Measurements from ENCODE around the gene LKAAEAR1.
A peak's percentile ranks its signal among the peaks of the same experiment; 100 is the strongest.

LKAAEAR1 gene

DNA sequence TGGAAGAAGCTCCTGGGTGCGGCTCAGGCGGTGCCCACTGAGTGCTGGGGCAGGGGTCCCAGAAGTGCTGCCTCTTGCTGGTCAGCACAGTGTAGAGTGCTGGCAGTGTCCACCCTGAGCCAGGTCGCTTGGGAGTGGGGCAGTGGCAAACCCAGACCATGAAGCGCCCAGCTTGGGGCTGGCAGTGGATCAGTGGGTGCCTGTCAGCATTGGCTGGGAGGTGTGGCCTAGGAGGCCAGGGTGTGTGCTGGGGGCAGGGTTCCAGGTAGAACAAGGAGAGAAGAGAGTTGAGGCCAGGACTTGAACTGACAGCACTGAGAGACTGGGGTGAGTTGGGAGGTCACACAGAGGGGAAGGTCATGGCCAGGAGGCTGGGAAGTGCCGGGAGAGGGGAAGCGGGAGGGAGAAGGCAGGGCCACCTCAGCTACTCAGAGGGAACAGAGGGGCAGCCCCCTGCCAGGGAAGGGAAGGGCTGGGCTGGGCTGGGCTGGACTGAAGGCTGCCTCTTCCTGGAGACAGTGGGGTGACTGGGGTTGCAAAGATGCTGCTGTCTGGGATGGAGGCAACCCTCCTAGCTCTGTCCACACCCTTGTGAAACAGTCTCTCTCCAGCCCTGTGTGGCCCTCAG, 17.1 kb downstream of the LKAAEAR1 start:
- no peak for DNase-seq (ENCODE audit: low read depth, low spot score)

DNA sequence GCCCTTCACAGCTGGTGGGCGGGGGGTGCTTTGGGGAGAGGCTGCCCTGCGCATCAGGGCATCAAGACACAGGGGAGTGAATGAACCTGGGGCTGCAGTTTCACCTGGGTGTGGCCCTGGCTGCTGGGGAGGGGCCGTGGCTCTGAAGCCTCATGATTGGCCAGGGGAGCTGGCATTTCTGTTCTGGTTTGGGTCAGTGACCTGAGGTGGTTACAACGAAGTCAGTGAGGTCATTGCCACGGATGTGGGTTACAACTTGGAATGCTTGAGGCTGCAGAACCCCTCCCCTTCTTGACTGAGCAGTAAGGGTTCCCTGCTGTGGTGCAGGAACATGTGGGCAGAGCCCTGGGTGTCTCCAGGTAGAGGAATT, 18.2 kb downstream of the LKAAEAR1 start:
- no peak for DNase-seq (ENCODE audit: low read depth, low spot score)

DNA sequence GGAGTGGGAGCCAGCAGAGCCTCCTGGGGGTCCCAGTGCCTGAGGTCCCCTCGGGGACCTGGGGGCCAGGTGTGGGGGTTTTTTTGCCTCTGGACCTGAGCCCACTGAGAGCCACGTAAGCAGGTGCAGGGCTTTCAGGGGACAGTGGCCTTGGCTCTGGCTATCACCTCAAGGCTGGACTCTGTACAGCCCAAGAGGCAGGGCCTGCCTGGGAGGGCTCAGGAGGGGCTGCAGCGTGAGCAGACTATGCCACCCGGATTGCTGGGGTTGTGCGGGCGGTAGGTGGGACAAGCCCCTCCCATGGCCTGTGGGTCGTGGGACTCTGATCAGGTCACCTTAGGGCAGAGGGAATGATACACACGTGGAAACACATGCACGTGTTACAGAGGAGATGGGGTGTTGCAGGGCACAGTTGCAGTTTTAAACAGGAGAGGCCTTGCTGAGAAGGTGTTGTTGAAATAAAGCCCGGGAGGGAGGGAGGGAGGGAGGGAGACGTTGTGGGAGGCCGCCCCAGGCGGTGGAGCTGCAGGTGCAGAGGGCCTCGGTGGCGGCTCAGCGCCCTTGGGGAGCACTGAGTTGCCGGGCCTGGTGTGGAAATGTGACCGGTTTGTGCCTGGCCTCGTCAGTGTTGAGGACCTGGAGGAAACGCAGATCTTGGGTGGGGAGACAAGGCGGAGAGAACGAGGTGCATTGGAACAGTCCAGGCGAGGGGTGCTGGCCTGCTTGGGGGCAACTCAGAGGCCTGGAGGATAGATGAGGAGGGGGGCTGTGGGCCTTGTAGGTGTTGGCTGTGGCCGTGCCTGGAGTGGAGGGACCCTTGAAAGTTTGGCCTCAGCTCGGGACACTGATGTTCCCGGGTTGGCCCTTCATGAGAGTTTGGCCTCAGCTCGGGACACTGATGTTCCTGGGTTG, 18.9 kb downstream of the LKAAEAR1 start:
- DNase-seq (ENCODE audit: low read depth, low spot score): no peak

DNA sequence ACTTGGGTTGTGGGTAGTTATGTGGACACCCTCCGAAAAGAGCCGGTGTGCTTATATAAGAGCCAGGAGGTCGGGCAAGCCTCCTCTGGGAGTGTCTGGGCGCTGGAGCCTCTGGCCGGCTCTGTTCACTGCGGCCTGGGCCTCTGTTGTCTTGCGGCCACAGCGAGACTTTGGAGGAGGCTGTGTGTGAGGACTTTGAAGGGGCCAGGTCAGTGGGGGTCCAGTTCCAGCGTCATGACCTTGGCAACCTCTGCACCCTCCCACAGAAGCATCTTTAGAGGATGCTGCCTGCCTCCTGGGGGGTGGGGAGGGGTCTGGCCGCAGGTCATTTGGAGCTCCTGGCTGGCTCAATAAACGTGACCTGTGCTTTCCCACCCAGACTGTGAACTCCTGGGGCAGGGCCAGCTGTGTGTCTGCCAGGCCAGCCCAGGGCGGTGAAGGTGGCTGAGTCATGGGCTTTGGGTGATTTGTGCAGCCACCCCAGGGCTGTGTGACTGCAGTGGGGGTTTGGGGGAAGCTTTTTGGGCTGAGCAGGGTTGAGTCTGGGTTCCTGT, 20.0 kb downstream of the LKAAEAR1 start:
- no peak for DNase-seq (ENCODE audit: low read depth, low spot score)

DNA sequence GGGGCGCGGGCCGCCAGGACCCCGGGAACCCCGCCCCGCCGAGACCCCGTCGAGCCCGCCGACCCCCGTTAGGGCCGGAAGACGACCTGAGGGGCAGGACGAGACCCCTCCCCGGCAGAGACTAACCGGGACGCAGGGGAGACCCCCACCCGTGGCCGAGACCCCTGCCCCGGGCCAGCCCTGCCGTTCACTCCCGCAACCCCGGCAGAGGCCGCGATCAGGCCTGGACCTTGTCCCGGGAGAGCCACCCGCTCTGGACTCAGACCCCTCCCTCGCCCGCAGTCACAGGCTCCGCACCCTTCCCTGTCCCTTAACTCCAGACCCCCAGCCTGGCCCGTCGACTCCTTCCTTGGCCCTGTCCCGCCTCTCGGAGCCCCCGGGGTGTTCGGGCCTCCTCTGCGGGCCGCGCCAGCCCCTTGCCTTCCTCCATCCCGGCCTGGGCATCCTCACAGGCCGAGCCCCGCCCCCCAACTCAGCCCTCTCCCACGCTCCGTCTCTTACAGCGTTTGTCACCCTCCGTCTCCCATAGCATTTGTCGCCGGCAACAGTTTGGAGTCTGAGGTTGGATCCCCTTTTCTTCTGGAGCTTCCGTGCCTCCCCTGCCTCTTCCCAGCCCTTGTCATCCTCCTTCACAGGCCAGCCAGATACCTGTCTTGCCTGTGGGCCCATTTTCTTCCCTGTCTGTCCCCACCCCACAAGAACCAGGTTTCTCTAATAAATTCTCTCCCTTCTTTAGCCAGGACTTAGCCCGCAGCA, 20.6 kb downstream of the LKAAEAR1 start:
- DNase-seq (ENCODE audit: low read depth, low spot score): no peak

DNA sequence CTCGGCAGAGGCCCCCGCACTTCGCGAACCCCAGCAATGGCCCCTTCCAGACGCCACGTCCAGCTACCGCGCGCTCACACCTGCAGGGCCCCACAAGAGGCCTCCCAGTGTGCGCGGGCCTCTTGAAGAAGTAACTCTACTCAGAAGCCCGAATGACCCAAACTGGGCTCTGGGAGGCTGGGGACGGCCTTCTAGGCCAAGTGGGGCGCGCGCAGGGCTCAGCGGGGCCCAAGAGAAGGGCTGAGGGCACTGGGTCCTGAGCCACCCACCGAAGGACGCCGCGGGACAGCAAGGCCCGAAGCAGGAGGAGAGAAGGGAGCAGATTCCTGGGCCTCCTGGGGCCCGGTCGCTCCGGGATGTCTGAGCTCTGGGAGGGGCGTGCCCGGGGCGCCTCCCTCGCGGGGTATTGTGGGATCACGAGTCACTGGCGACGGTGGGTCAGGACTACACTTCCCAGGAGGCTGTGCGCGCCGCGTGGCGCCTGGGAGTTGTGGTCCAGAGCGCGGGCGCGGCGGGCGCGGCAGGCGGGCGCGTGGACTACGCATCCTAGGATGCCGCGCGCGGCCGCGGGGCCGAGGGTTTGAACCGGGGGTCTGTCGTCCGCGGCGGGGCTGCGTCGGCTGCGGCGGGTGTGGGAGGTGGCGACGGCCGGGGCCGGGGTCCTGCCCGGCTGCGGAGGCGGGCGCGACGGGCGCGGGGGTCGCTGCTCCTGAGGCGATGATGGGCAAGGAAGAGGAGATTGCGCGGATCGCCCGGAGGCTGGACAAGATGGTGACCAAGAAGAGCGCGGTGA, 21.4 kb downstream of the LKAAEAR1 start, which contains the start of gene TCEA2:
TSS of gene TCEA2 (plus strand) at position 603 of the 793 bp plus-strand sequence. CDS start at position 718, 115 bp downstream.
- DNase-seq (ENCODE audit: low read depth, low spot score): peak; percentile 78

DNA sequence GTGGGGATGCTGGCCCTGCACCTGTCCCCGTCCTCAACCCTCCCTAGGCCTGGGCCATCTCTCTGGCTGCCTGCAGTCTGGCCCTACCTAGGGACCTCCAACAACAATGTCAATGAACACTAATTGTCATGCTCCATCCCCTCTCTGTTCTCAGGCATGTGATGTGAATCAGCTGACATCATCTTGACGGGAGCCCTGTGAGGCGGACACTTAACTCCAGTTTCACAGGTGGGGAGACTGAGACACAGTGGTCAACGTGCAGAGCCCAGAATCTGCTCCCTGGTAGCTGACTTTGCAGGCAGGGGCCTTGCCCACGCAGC, 22.0 kb downstream of the LKAAEAR1 start:
- no peak for DNase-seq (ENCODE audit: low read depth, low spot score)

DNA sequence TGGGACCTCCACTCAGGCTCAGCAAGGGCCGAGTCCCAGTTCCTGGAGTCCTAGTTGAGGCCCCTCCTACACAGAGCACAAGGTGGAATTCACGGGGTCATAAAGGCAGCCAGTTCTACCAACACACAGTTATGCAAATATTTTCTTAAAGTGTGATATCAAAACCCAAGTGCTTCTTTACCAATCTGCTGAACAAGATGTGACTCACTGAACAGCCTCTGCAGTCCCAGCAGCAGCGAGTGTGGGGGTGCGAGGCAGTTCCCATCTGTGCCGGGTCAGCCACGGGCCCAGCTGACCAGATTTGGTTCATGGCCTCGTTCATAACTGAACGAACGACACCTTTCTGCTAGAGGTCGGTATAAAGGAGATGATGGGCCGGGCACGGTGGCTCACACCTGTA, 25.7 kb downstream of the LKAAEAR1 start:
- no peak for DNase-seq (ENCODE audit: low read depth, low spot score)

DNA sequence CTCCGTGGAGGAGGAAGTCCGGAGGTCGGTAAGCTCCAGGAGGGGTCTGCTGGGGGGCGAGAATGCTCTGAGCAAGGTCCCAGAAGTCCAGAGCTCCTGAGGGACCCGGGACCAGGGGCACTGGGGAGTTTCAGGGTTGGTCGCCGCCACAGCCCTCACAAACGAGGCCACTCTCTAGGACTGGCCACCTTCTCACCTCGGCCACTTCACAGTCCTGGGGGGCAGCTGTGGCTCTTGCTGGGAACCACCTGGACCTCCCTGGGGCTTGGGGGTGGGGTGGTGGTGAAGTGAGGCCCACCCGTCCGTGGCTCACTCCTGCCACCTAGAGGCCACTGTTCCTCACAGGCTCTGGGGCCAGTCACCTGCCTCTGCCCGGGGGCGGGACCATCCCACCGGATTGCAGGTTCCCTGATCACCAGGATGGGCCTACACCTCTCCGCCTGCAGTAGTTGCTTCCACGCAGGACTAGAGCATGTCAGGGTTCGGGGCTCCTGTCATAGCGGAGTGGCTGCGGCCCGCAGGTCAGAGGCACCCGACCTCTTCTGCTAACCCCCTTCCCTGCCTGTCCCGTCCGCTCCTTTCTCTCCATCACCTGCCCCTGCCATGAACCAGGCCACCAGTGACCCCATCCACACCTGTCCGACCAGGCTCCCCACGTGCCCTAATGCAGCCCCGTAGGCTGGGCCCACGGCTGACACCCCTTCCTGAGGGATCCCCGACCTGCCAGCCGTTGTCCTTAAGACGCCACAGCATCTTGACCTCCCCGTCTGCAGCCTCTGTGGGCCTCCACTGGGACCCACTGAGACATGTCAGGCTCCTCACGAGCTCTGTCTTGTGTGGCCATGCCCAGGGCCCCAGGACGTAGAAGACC, 26.3 kb downstream of the LKAAEAR1 start:
- DNase-seq (ENCODE audit: low read depth, low spot score): no peak

DNA sequence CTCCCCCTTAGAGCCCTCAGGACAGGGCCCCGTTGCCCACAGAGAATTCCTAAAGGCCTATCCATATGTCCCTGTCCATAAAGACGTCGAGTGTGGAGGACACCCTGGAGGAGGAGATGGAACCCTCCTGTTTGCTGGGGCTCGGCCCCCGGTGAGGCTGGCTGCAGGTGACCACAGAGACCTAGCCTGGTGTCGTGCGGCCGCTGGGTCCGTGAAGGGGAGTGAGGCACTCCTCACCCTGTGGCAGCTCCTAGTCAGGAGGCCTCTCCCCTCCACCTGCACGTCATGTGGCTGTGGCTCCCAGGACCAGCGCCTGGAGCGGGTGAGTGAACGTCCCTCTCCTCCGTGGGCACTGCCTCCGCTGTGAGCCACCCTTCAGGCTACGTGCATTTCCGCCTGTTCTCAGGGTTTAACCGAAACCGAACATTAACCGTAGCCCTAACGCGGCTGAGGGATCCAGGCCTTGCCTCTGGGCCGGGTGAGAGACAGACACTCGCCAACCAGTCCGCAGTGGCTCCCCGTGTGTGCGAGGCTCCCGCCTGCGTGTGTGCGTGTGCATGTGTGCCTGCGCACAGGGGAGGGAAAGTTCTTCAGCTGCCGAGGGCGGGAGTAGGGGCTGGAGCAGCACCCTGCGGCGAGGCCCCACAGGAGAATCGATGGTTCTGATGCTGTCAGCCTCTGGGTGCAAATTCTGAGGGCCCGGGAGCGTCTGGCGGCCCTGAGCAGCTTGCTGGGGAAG, 27.1 kb downstream of the LKAAEAR1 start:
- DNase-seq (ENCODE audit: low read depth, low spot score): no peak

DNA sequence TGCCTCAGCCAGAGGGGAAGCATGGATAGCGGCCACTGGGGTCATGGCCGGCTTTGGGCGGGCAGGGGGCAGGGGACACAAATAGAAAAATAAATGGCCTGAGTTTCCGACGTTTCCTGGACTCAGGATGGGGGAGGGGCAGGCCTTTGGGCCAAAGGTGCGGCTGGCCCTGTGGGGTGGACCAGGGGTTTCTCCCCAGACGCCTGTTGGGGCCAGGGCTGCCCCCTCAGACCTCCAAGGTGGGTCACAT, 27.6 kb downstream of the LKAAEAR1 start:
- DNase-seq (ENCODE audit: low read depth, low spot score): no peak

DNA sequence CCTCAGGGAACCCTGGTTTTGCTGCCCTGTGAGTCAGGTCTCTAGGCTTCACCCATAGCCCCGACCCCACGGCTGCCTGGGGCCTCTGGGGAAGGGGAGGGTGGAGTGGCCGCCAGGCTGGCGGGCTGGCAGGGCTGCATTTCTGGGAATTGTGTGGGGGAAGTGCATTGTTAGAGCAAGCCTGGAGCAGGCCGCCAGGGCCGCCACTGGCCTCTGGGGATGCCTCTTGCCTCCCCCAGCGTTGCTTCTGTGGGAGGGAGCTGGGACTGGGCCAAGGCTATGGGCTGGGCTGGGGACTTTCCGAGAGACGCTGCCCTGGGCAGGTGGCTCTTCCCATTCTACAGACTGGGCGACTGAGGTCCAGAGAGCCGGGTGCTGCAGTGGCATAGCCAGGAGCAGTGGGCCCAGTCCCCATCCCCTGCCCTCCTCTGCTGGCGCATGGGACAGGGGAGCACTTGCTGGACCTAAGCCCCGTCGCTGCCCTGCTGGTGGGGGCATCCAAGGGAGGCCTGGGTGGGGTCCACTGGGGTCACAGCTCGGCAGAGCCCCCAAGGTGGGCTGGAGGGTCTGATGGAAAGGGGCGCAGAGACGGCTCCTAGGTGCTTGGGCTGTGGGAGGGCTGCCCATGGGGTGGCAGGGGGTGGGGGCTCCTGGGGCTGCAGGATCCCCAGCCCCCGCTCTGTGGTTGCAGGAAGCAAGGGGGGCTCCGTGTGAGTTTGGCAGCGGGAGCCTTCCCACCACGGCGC, 28.1 kb downstream of the LKAAEAR1 start:
- no peak for DNase-seq (ENCODE audit: low read depth, low spot score)

DNA sequence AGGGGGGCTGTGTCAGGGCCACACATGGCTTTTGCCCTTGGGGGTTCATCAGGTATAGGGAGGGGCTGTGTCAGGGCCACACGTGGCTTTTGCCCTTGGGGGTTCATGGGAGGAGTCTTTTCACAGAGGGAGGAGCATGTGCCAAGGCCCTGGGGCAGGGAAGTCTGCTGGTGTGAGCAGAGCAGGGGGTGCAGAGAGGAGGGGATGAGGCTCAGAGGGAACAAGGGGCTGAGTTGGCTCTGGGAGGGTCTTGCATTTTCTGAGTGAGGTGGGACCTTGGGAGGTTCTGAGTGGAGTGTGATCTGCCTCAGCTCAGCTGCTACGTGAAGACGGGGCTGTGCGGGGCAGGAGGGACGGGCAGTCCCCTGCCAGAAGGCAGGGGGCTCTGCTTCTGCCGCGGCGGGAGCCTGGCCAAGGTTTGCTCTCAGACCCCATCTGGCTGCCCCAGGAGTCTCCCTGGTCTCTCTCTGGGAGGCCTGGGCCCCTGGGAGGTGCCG, 28.8 kb downstream of the LKAAEAR1 start:
- no peak for DNase-seq (ENCODE audit: low read depth, low spot score)

DNA sequence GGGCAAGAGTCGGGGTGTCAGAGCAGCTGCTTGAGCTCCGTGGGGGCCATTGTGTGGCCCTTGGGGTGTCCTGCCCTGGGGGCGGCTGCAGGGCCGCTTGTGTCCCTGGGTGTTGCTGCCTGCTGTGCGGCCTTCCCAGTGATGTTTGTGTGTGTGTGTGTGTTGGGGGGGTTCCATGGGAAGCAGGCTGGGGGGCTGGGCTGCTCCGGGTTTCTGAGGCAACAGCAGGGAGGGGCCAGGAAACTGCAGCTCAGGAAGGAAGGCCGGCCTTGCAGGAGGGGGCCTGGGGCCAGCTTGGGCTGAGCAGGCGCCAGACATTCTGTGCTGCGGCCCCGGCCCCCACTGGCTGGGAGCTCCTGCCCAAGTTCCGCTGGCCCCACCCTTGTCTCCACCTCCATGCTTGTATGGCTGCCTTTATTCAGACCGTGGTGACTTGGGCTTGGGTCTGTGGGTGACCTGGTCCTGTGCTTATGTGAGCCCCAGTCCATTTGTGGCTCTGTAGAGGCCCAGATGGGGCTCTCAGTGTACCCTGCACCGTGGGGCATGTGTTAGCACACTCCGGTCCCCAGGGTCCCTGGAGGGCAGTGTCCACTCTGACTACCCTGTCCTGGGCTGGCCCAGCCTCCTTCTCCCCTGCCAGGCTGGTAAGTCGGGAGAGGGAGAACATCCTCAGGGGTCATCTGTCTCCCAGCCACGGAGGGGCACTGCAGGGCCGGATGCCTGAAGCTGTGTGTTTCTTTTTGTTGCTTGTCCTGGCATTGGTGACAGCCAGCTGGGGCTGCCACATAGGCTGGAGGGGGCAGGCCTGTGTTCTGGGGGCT, 30.1 kb downstream of the LKAAEAR1 start:
- DNase-seq (ENCODE audit: low read depth, low spot score): no peak

DNA sequence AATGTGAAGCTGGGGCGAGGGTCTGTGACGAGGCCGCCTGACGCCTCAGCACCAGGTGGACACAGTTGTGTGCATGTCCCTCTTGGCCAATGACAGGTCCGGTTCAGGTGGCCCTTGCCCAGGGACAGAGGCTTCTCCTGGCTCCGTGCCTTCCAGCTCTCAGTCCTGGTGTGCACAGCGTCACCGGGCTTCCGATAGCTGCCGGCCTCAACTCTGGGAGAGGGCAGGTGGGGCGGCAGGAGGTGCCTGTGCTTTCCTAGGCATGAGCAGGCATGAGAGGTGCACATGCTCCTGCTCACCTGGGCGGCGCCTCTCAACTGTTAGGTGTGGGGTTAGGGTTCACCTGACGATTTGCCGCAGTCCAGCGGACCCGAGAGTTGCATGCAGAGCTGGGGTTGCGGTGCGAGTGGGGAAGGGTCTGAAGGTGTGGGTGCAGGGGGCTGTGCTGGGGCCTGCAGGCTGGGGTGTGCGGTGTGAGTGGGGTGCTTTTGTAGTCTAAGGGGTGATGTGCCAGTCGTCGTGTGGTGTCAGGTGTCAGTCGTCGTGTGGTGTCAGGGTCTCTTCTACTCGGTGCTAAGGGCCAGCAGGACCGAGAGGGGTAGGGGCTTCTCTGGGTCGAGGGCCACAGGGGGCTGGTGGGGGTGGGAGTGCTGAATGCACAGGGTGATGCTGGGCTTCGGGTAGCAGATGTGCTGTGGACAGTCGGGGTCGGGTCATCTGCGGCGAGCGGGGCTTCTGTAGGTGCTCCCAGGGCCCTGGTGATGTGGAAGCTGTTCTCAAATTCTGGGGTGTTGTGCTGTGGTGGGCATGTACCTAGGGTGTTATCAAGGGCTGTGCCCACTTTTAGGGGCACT, 31.0 kb downstream of the LKAAEAR1 start:
- no peak for DNase-seq (ENCODE audit: low read depth, low spot score)

DNA sequence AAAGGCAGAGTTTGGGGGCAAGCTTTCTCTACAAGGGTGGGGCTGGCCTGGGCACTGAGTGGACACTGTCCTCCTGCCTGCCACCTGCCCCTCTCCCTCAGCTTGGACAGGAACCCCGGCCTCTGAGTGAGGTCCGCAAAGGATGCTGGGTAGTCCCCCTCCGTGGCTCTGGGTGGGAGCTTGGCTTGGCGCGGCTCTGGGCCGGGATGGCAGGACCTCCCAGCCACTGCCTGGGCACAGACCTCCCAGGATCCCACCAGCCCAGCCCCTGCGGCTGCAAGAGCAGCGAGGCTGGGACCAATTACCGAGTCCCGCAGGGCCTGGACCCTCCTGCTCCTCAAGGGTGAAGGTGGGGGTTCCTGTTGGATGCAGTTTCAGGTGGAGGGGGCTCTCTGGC, 31.9 kb downstream of the LKAAEAR1 start:
- DNase-seq (ENCODE audit: low read depth, low spot score): no peak

Measured in smooth muscle cell of the brain vasculature (primary cell).